ENCODE data around the gene TTC21A. TPM values are rescaled to one million over a fixed set of nuclear protein-coding genes. Genes with fewer than 3 reads are reported as not detected.

The TTC21A gene
- total and polyA plus RNA-seq, 10 of the 15 experiments (the other 5 are each of a cell fraction or from before 2014, with no cell fraction given) = 0.62 to 3.2 (median 1.2) TPM

- SMC1A ChIA-PET (ENCODE audit: uncharacterized antibody, unreplicated experiment) = interaction anchor here (25.3 kb wide), 1 partner anchor 99 kb away, joined by 648 read pairs; the partner anchor contains the start of gene CX3CR1
- Histone ChIP-seq H3K4me1 (ENCODE audit: control insufficient read depth, insufficient read depth, low read length) (no peaks in the 10 kb centered on the region; the same call in 1 of the 2 replicates), H3K4me3 (no peak overlapping the region), H3K9ac (ENCODE audit: control insufficient read depth, insufficient read depth, low read length) (no peak overlapping the region), H3K79me2 (ENCODE audit: control insufficient read depth, insufficient read depth, low read length) (no peaks in the 10 kb centered on the region), H2AFZ (ENCODE audit: control insufficient read depth, low read depth, low read length) (no peak overlapping the region), H3K36me3 (ENCODE audit: control insufficient read depth in 2 of 2, insufficient read depth in 2 of 2, low read length in 1 of 2) (no peaks in the 10 kb centered on the region), H4K20me1 (ENCODE audit: control insufficient read depth, insufficient read depth) (no peaks in the 10 kb centered on the region), H3K4me2 (ENCODE audit: control insufficient read depth, insufficient read depth) (no peak overlapping the region), H3K27me3 (replicated peaks in 1 of 2; ENCODE audit: control insufficient read depth in 2 of 2, insufficient read depth in 2 of 2, low read length in 1 of 2) (no peaks in the 10 kb centered on the region), H3K9me3 (replicated peaks; ENCODE audit: control insufficient read depth, insufficient read depth, low read length) (no peaks in the 10 kb centered on the region), H3K27ac (ENCODE audit: control insufficient read depth, insufficient read depth) (no peak overlapping the region)
- FAIRE-seq (no peak), ATAC-seq (no peak), DNase-seq (ENCODE audit: low read depth, low spot score) (no peak)
- POLR2A ChIA-PET = no interaction called here
- no peak for TF ChIP-seq NFYB (IDR thresholded peaks at IDR 0.05; ENCODE audit: insufficient read depth, low read depth, low read length)
- TF ChIP-seq NR2C2 (IDR thresholded peaks at IDR 0.05; ENCODE audit: borderline replicate concordance, control insufficient read depth, insufficient read length, low read depth) = peak; percentile 34
- in situ Hi-C loops (cut with MboI) (loop anchor here (5.0 kb wide), 2 partner anchors 100 to 195 kb away; partner anchors contain the start of gene SLC25A38), intact Hi-C loops (cut with micrococcal nuclease; ENCODE audit: unreplicated experiment) (no loop called here)
- CTCF ChIA-PET = interaction anchor here (1.6 to 15.9 kb wide), 3 partner anchors 8 to 101 kb away, joined by 6 to 756 read pairs (median 37); no protein-coding TSS in a partner anchor
- 67% methylated on average over 22 of the region's 23 CpGs for WGBS (ENCODE audit: insufficient coverage, insufficient replicate concordance, low lambda C conversion rate, missing lambda C conversion rate)
- no TSS peak for BruUV-seq (replicated peaks)
- RAD21 ChIA-PET (ENCODE audit: unreplicated experiment) = interaction anchor here (1.1 to 16.9 kb wide), 2 partner anchors 83 to 101 kb away, joined by 3 to 456 read pairs; no protein-coding TSS in a partner anchor
Observed at GRCh38 chr3:39187372-39188155, 80.1 kb downstream of the TTC21A start.

Small RNA genes within 50 kb of the gene (microRNA-seq; reads per million reads assigned to microRNA genes)
- not detected for gene MIR6822

Small RNA genes within 50 kb of the gene (small RNA-seq; reads per million reads assigned to genes)
- gene RF00017 = not detected

Other genes starting within 250 kb of the TTC21A start
- 0.05 and 0.06 TPM in 2 replicates for gene SCN11A, start 55.7 kb upstream of the TTC21A start, total RNA-seq (2014; rRNA removed)
- gene SCN11A, start 55.7 kb upstream of the TTC21A start, total RNA-seq (2014; rRNA removed; fragmentation: Illumina TruSeq; extraction: Trizol) = under 0.01 and 0.05 TPM in 2 replicates
- not detected in 2 replicates for gene SCN11A, start 55.7 kb upstream of the TTC21A start, total RNA-seq (2021)
- gene SCN11A, start 55.7 kb upstream of the TTC21A start, polyA plus RNA-seq (2011; rRNA removed) = 0.13 and 0.14 TPM in 2 replicates
- gene SCN11A, start 55.7 kb upstream of the TTC21A start, polyA plus RNA-seq (2014; fragmentation: Illumina TruSeq; extraction: Trizol) = 0.04 and 0.11 TPM in 2 replicates
- not detected for gene SCN11A, start 55.7 kb upstream of the TTC21A start, polyA plus RNA-seq (2014; fragmentation: Nextera tagmentation; extraction: Ambion mirVana)
- gene SCN11A, start 55.7 kb upstream of the TTC21A start, polyA plus RNA-seq (2014; rRNA removed) = 0.03 TPM in 2 replicates
- gene SCN11A, start 55.7 kb upstream of the TTC21A start, polyA plus RNA-seq (2016; fragmentation: Nextera tagmentation; extraction: Ambion mirVana) = under 1 TPM in 1 of 2 experiments, not detected in 1; 0.03 TPM
- gene WDR48, start 55.7 kb upstream of the TTC21A start, total RNA-seq (2014; rRNA removed) = 20.2 and 22.7 TPM in 2 replicates
- gene WDR48, start 55.7 kb upstream of the TTC21A start, total RNA-seq (2014; rRNA removed; fragmentation: Illumina TruSeq; extraction: Trizol) = 30.0 and 30.3 TPM in 2 replicates
- 27.8 and 28.7 TPM in 2 replicates for gene WDR48, start 55.7 kb upstream of the TTC21A start, total RNA-seq (2021)
- gene WDR48, start 55.7 kb upstream of the TTC21A start, polyA plus RNA-seq (2011; rRNA removed) = 43.8 and 63.5 TPM in 2 replicates
- gene WDR48, start 55.7 kb upstream of the TTC21A start, polyA plus RNA-seq (2014; fragmentation: Illumina TruSeq; extraction: Trizol) = 36.7 and 40.3 TPM in 2 replicates
- 10 to 100 TPM; 16.8 to 17.1 TPM for gene WDR48, start 55.7 kb upstream of the TTC21A start, polyA plus RNA-seq (2014; fragmentation: Nextera tagmentation; extraction: Ambion mirVana)
- 17.0 and 18.7 TPM in 2 replicates for gene WDR48, start 55.7 kb upstream of the TTC21A start, polyA plus RNA-seq (2014; rRNA removed)
- 10 to 100 TPM; 38.4 to 40.6 TPM for gene WDR48, start 55.7 kb upstream of the TTC21A start, polyA plus RNA-seq (2016; fragmentation: Nextera tagmentation; extraction: Ambion mirVana)
- 27.6 and 28.0 TPM in 2 replicates for gene GORASP1, start 53 bp upstream of the TTC21A start, total RNA-seq (2014; rRNA removed)
- gene GORASP1, start 53 bp upstream of the TTC21A start, total RNA-seq (2014; rRNA removed; fragmentation: Illumina TruSeq; extraction: Trizol) = 16.7 and 16.8 TPM in 2 replicates
- gene GORASP1, start 53 bp upstream of the TTC21A start, total RNA-seq (2021) = 29.3 and 32.9 TPM in 2 replicates
- gene GORASP1, start 53 bp upstream of the TTC21A start, polyA plus RNA-seq (2011; rRNA removed) = 20.6 and 28.8 TPM in 2 replicates
- 23.2 and 25.1 TPM in 2 replicates for gene GORASP1, start 53 bp upstream of the TTC21A start, polyA plus RNA-seq (2014; fragmentation: Illumina TruSeq; extraction: Trizol)
- gene GORASP1, start 53 bp upstream of the TTC21A start, polyA plus RNA-seq (2014; fragmentation: Nextera tagmentation; extraction: Ambion mirVana) = 1 to 10 TPM; 3.6 to 5.0 TPM
- gene GORASP1, start 53 bp upstream of the TTC21A start, polyA plus RNA-seq (2014; rRNA removed) = 32.7 and 35.1 TPM in 2 replicates
- gene GORASP1, start 53 bp upstream of the TTC21A start, polyA plus RNA-seq (2016; fragmentation: Nextera tagmentation; extraction: Ambion mirVana) = 10 to 100 TPM; 18.0 to 23.2 TPM
- gene CSRNP1, start 45.9 kb downstream of the TTC21A start, total RNA-seq (2014; rRNA removed) = 14.2 TPM in 2 replicates
- 6.4 and 6.7 TPM in 2 replicates for gene CSRNP1, start 45.9 kb downstream of the TTC21A start, total RNA-seq (2014; rRNA removed; fragmentation: Illumina TruSeq; extraction: Trizol)
- gene CSRNP1, start 45.9 kb downstream of the TTC21A start, total RNA-seq (2021) = 12.0 and 12.1 TPM in 2 replicates
- 5.9 and 11.1 TPM in 2 replicates for gene CSRNP1, start 45.9 kb downstream of the TTC21A start, polyA plus RNA-seq (2011; rRNA removed)
- gene CSRNP1, start 45.9 kb downstream of the TTC21A start, polyA plus RNA-seq (2014; fragmentation: Illumina TruSeq; extraction: Trizol) = 3.0 and 7.3 TPM in 2 replicates
- under 1 TPM; 0.32 to 0.77 TPM for gene CSRNP1, start 45.9 kb downstream of the TTC21A start, polyA plus RNA-seq (2014; fragmentation: Nextera tagmentation; extraction: Ambion mirVana)
- gene CSRNP1, start 45.9 kb downstream of the TTC21A start, polyA plus RNA-seq (2014; rRNA removed) = 9.3 TPM in 2 replicates
- gene CSRNP1, start 45.9 kb downstream of the TTC21A start, polyA plus RNA-seq (2016; fragmentation: Nextera tagmentation; extraction: Ambion mirVana) = 1 to 10 TPM; 4.9 to 7.0 TPM
- 0.16 and 0.17 TPM in 2 replicates for gene XIRP1, start 84.9 kb downstream of the TTC21A start, total RNA-seq (2014; rRNA removed)
- gene XIRP1, start 84.9 kb downstream of the TTC21A start, total RNA-seq (2014; rRNA removed; fragmentation: Illumina TruSeq; extraction: Trizol) = 0.18 and 0.23 TPM in 2 replicates
- 0.38 and 0.40 TPM in 2 replicates for gene XIRP1, start 84.9 kb downstream of the TTC21A start, total RNA-seq (2021)
- 0.01 and 0.03 TPM in 2 replicates for gene XIRP1, start 84.9 kb downstream of the TTC21A start, polyA plus RNA-seq (2011; rRNA removed)
- 0.14 and 0.24 TPM in 2 replicates for gene XIRP1, start 84.9 kb downstream of the TTC21A start, polyA plus RNA-seq (2014; fragmentation: Illumina TruSeq; extraction: Trizol)
- gene XIRP1, start 84.9 kb downstream of the TTC21A start, polyA plus RNA-seq (2014; fragmentation: Nextera tagmentation; extraction: Ambion mirVana) = under 1 TPM in 1 of 2 experiments, not detected in 1; 0.05 TPM
- 0.08 and 0.27 TPM in 2 replicates for gene XIRP1, start 84.9 kb downstream of the TTC21A start, polyA plus RNA-seq (2014; rRNA removed)
- under 1 TPM; 0.04 to 0.05 TPM for gene XIRP1, start 84.9 kb downstream of the TTC21A start, polyA plus RNA-seq (2016; fragmentation: Nextera tagmentation; extraction: Ambion mirVana)
- gene CX3CR1, start 172.4 kb downstream of the TTC21A start, total RNA-seq (2014; rRNA removed) = 0.11 and 0.16 TPM in 2 replicates
- gene CX3CR1, start 172.4 kb downstream of the TTC21A start, total RNA-seq (2014; rRNA removed; fragmentation: Illumina TruSeq; extraction: Trizol) = 0.09 and 0.18 TPM in 2 replicates
- gene CX3CR1, start 172.4 kb downstream of the TTC21A start, total RNA-seq (2021) = 0.08 and 0.23 TPM in 2 replicates
- gene CX3CR1, start 172.4 kb downstream of the TTC21A start, polyA plus RNA-seq (2011; rRNA removed) = 0.45 and 0.53 TPM in 2 replicates
- 0.16 and 0.21 TPM in 2 replicates for gene CX3CR1, start 172.4 kb downstream of the TTC21A start, polyA plus RNA-seq (2014; fragmentation: Illumina TruSeq; extraction: Trizol)
- gene CX3CR1, start 172.4 kb downstream of the TTC21A start, polyA plus RNA-seq (2014; fragmentation: Nextera tagmentation; extraction: Ambion mirVana) = under 1 TPM; 0.05 to 0.09 TPM
- gene CX3CR1, start 172.4 kb downstream of the TTC21A start, polyA plus RNA-seq (2014; rRNA removed) = 0.09 and 0.12 TPM in 2 replicates
- gene CX3CR1, start 172.4 kb downstream of the TTC21A start, polyA plus RNA-seq (2016; fragmentation: Nextera tagmentation; extraction: Ambion mirVana) = under 1 TPM; 0.09 to 0.53 TPM
- gene CCR8, start 222.0 kb downstream of the TTC21A start, total RNA-seq (2014; rRNA removed) = 17.8 and 19.7 TPM in 2 replicates
- gene CCR8, start 222.0 kb downstream of the TTC21A start, total RNA-seq (2014; rRNA removed; fragmentation: Illumina TruSeq; extraction: Trizol) = 17.9 and 18.9 TPM in 2 replicates
- gene CCR8, start 222.0 kb downstream of the TTC21A start, total RNA-seq (2021) = 14.4 and 16.9 TPM in 2 replicates
- 23.2 and 25.0 TPM in 2 replicates for gene CCR8, start 222.0 kb downstream of the TTC21A start, polyA plus RNA-seq (2011; rRNA removed)
- 28.8 and 36.6 TPM in 2 replicates for gene CCR8, start 222.0 kb downstream of the TTC21A start, polyA plus RNA-seq (2014; fragmentation: Illumina TruSeq; extraction: Trizol)
- 10 to 100 TPM; 11.1 to 13.7 TPM for gene CCR8, start 222.0 kb downstream of the TTC21A start, polyA plus RNA-seq (2014; fragmentation: Nextera tagmentation; extraction: Ambion mirVana)
- gene CCR8, start 222.0 kb downstream of the TTC21A start, polyA plus RNA-seq (2014; rRNA removed) = 14.2 and 16.7 TPM in 2 replicates
- gene CCR8, start 222.0 kb downstream of the TTC21A start, polyA plus RNA-seq (2016; fragmentation: Nextera tagmentation; extraction: Ambion mirVana) = 1 to 10 TPM; 5.2 to 8.7 TPM